GM12865 (cell line): ENCODE results near the gene PPP1CA.
"Not testable (repeated sequence)": the region's sequence is repeated elsewhere in the genome, so short reads cannot be mapped to it uniquely, and the experiment has no call there.

Experiments used
- DNase-seq: peaks from one replicate; pipeline ENCODE4 v3.0.0; 2010; ENCODE audit warnings: low read depth
- H3K4me3 ChIP-seq: 2 replicates; pipeline ENCODE4 v1.5.1; 2011; ENCODE audit warnings: mild to moderate bottlenecking, low read depth, low read length, control low read depth
- CTCF ChIP-seq: IDR thresholded peaks from 2 replicates; pipeline ENCODE4 v1.5.1; 2011; ENCODE audit warnings: low read length, control low read depth, low read depth, inconsistent platforms; ENCODE audit not compliant: insufficient read depth; ENCODE audit errors: missing control alignments

Gene PPP1CA

GRCh38 chr11:67428052-67429001 is 26.7 kb upstream of the PPP1CA start, which contains the start of gene RPS6KB2:
TSS of gene RPS6KB2 (plus strand) at chr11:67428494. CDS start at chr11:67428546, 52 bp downstream.
- TF ChIP-seq CTCF = no peak
- H3K4me3 ChIP-seq = peak within 1 kb of the TSS; percentile 91
- peak; percentile 98 for DNase-seq

GRCh38 chr11:67427364-67427859 is 25.8 kb upstream of the PPP1CA start:
- peak overlapping the region; percentile 91 for H3K4me3 ChIP-seq

GRCh38 chr11:67423891-67424613 is 22.4 kb upstream of the PPP1CA start:
- H3K4me3 ChIP-seq = no peak overlapping the region
- DNase-seq = no peak
- TF ChIP-seq CTCF = no peak

More at GRCh38 chr11:67427364-67427859, 25.8 kb upstream of the PPP1CA start:
- not testable (repeated sequence) for DNase-seq

GRCh38 chr11:67423466-67423865 is 21.8 kb upstream of the PPP1CA start:
- no peak for DNase-seq
- no peak for TF ChIP-seq CTCF
- H3K4me3 ChIP-seq = no peak overlapping the region

GRCh38 chr11:67422891-67423290 is 21.2 kb upstream of the PPP1CA start:
- no peak for TF ChIP-seq CTCF
- DNase-seq = no peak
- no peak overlapping the region for H3K4me3 ChIP-seq

- no peak for TF ChIP-seq CTCF
- no peak for DNase-seq
- no peak overlapping the region for H3K4me3 ChIP-seq
These were observed 19.9 kb upstream of the PPP1CA start for GRCh38 chr11:67421430-67422031.
